WTC11 (cell line): Measurements from ENCODE around the gene MRTFB. TPM values are rescaled to one million over a fixed set of nuclear protein-coding genes. Genes with fewer than 3 reads are reported as not detected.
A peak's percentile ranks its signal among the peaks of the same experiment; 100 is the strongest.

Experiments used
- ATAC-seq: fragments of 200-7000 bp; cut with Tn5 transposase; 2 replicates; pipeline ENCODE4 v1.10.0; 2021; ENCODE audit warnings: mild to moderate bottlenecking, moderate library complexity
- CTCF ChIA-PET: fragments of 300-600 bp; sonication (Branson Sonifier 250); formaldehyde crosslinking; loops from one replicate; lab custom pipeline; 2021; ENCODE audit warnings: antibody characterized with exemption; lab: Charles Lee
- POLR2A ChIA-PET: fragments of 350-600 bp; sonication (Branson Sonifier 250); formaldehyde crosslinking; loops from one replicate; lab custom pipeline; 2021; ENCODE audit warnings: antibody characterized with exemption; lab: Charles Lee
- DNase-seq: peaks from one replicate; pipeline ENCODE4 v3.0.0; 2021; ENCODE audit warnings: low spot score
- H3K27ac Mint-ChIP-seq: 2 replicates; pipeline ENCODE4 v1.8.0; 2021; ENCODE audit warnings: mixed read lengths
- H3K27me3 Mint-ChIP-seq: 2 replicates; pipeline ENCODE4 v1.8.0; 2021; ENCODE audit warnings: low read depth, mild to moderate bottlenecking, moderate library complexity, mixed read lengths
- H3K36me3 Mint-ChIP-seq: 2 replicates; pipeline ENCODE4 v1.8.0; 2021; ENCODE audit warnings: mixed read lengths
- H3K4me1 Mint-ChIP-seq: 2 replicates; pipeline ENCODE4 v1.8.0; 2022; ENCODE audit warnings: mixed read lengths
- H3K4me3 Mint-ChIP-seq: 2 replicates; pipeline ENCODE4 v1.8.0; 2021; ENCODE audit warnings: mild to moderate bottlenecking, moderate library complexity, mixed read lengths
- H3K9me3 Mint-ChIP-seq: 2 replicates; pipeline ENCODE4 v1.8.0; 2021; ENCODE audit warnings: mixed read lengths
- GRHL2 ChIP-seq: fragments of 250-450 bp; sonication (Bioruptor Pico); IDR thresholded peaks from 2 replicates; pipeline ENCODE4 v1.8.0; 2022; ENCODE audit warnings: mild to moderate bottlenecking, moderate library complexity; ENCODE audit not compliant: insufficient replicate concordance, severe bottlenecking
- MXD4 ChIP-seq: fragments of 250-450 bp; sonication (Bioruptor Pico); IDR thresholded peaks from 2 replicates; pipeline ENCODE4 v1.8.0; 2021; ENCODE audit warnings: mild to moderate bottlenecking, moderate library complexity, borderline replicate concordance
- NFATC4 ChIP-seq: fragments of 250-450 bp; sonication (Bioruptor Pico); IDR thresholded peaks from 2 replicates; pipeline ENCODE4 v1.9.0; 2021; ENCODE audit warnings: mild to moderate bottlenecking
- NFE2L1 ChIP-seq: sonication (generic); formaldehyde crosslinking; IDR thresholded peaks from 2 replicates; pipeline ENCODE4 v1.8.1; 2023; ENCODE audit warnings: missing genetic modification reagents
- ZBTB21 ChIP-seq: sonication (generic); formaldehyde crosslinking; IDR thresholded peaks from 2 replicates; pipeline ENCODE4 v1.8.1; 2023; ENCODE audit warnings: mild to moderate bottlenecking, missing genetic modification reagents, borderline replicate concordance
- total RNA-seq: library from RNA; stranded (reverse); gene quantifications from 3 replicates; pipeline ENCODE4 v1.2.3, GENCODE V29; 2021
- TF ChIP-seq, protein P1 (sequence below): fragments of 250-450 bp; sonication (Bioruptor Pico); IDR thresholded peaks from 2 replicates; pipeline ENCODE4 v1.9.0; 2021; ENCODE audit warnings: mild to moderate bottlenecking
- TF ChIP-seq, protein P2 (sequence below): fragments of 250-450 bp; sonication (Bioruptor Pico); conservative IDR thresholded peaks from 2 replicates; pipeline ENCODE4 v1.9.0; 2021; ENCODE audit warnings: mild to moderate bottlenecking
- TF ChIP-seq, protein P3 (sequence below): fragments of 250-450 bp; sonication (Bioruptor Pico); IDR thresholded peaks from 2 replicates; pipeline ENCODE4 v1.9.0; 2021; ENCODE audit warnings: moderate library complexity, mild to moderate bottlenecking, inconsistent platforms, borderline replicate concordance
- TF ChIP-seq, protein P4 (sequence below): fragments of 200-600 bp; IDR thresholded peaks from 2 replicates; pipeline ENCODE4 v1.8.0; 2022; ENCODE audit warnings: antibody characterized with exemption
- TF ChIP-seq, protein P5 (sequence below): sonication (generic); formaldehyde crosslinking; IDR thresholded peaks from 2 replicates; pipeline ENCODE4 v1.8.0; 2022; ENCODE audit warnings: mild to moderate bottlenecking, missing genetic modification reagents
- TF ChIP-seq, protein P6 (sequence below): sonication (generic); formaldehyde crosslinking; IDR thresholded peaks from 2 replicates; pipeline ENCODE4 v1.8.0; 2023; ENCODE audit warnings: missing genetic modification reagents
- TF ChIP-seq, protein P7 (sequence below): sonication (generic); formaldehyde crosslinking; IDR thresholded peaks from 2 replicates; pipeline ENCODE4 v1.8.0; 2022; ENCODE audit warnings: missing genetic modification reagents
- TF ChIP-seq, protein P8 (sequence below): sonication (generic); formaldehyde crosslinking; IDR thresholded peaks from 2 replicates; pipeline ENCODE4 v1.8.1; 2023; ENCODE audit warnings: mild to moderate bottlenecking, missing genetic modification reagents

The MRTFB gene
- total RNA-seq, 1 experiment from 2014 or later: 30.8 TPM

DNA sequence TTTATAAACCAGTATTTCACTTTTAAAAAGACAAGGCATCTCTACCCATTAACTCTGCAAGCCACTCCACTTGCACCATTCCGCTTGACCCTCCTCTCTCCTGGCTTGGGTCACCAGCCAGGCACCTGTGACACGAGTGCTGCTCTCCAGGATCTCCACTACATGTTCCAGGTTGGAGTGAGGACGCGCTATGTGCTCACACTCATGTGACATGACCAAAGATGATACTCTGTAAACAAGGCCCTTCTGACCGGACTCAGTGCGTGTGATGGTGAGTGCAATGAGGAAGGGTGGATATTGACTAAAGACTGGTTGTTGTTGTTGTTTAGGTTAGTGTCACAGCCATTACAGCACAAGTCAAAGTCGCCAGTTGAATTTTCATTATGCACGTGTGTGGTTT is 192.7 kb downstream of the MRTFB start:
- TF ChIP-seq, protein P1, sequence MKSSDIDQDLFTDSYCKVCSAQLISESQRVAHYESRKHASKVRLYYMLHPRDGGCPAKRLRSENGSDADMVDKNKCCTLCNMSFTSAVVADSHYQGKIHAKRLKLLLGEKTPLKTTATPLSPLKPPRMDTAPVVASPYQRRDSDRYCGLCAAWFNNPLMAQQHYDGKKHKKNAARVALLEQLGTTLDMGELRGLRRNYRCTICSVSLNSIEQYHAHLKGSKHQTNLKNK (CRISPR knock-in tag): no peak
- TF ChIP-seq NFE2L1 (CRISPR knock-in tag) (no peak), NFATC4 (CRISPR knock-in tag) (no peak), GRHL2 (CRISPR knock-in tag) (no peak), ZBTB21 (CRISPR knock-in tag) (no peak), MXD4 (CRISPR knock-in tag) (no peak)
- TF ChIP-seq, protein P2, sequence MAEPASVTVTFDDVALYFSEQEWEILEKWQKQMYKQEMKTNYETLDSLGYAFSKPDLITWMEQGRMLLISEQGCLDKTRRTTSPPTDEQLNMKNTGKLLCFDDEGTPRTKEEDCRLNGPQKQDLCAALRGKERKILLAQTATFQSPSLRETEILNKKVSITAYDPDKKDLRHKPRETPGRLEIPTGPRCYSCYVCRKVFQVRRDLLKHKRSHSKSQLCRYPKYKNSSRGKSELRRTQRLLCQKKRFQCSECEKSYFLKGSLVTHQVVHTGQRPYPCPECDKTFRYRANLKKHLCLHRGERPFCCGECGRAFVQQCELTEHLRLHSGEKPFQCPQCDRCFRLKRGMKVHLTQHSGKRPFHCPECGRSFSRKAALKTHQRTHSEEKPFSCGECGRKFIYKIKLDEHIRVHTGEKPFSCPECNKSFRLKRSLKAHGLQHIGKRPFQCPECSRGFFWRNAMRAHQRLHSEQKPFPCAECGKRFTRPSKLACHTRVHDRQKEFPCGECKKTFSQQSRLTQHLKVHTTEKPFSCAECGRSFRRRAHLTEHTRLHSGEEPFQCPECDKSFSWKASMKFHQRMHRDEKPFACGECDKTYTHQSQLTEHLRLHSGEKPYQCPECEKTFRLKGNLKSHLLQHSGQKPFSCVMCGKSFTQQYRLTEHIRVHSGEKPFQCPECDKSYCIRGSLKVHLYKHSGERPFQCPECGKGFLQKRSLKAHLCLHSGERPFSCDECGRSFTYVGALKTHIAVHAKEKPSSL: no peak
- TF ChIP-seq, protein P3, sequence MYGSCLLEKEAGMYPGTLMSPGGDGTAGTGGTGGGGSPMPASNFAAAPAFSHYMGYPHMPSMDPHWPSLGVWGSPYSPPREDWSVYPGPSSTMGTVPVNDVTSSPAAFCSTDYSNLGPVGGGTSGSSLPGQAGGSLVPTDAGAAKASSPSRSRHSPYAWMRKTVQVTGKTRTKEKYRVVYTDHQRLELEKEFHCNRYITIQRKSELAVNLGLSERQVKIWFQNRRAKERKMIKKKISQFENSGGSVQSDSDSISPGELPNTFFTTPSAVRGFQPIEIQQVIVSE: no peak
- TF ChIP-seq, protein P4, sequence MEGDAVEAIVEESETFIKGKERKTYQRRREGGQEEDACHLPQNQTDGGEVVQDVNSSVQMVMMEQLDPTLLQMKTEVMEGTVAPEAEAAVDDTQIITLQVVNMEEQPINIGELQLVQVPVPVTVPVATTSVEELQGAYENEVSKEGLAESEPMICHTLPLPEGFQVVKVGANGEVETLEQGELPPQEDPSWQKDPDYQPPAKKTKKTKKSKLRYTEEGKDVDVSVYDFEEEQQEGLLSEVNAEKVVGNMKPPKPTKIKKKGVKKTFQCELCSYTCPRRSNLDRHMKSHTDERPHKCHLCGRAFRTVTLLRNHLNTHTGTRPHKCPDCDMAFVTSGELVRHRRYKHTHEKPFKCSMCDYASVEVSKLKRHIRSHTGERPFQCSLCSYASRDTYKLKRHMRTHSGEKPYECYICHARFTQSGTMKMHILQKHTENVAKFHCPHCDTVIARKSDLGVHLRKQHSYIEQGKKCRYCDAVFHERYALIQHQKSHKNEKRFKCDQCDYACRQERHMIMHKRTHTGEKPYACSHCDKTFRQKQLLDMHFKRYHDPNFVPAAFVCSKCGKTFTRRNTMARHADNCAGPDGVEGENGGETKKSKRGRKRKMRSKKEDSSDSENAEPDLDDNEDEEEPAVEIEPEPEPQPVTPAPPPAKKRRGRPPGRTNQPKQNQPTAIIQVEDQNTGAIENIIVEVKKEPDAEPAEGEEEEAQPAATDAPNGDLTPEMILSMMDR: no peak
- TF ChIP-seq, protein P5, sequence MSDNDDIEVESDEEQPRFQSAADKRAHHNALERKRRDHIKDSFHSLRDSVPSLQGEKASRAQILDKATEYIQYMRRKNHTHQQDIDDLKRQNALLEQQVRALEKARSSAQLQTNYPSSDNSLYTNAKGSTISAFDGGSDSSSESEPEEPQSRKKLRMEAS (CRISPR knock-in tag): no peak
- TF ChIP-seq, protein P6, sequence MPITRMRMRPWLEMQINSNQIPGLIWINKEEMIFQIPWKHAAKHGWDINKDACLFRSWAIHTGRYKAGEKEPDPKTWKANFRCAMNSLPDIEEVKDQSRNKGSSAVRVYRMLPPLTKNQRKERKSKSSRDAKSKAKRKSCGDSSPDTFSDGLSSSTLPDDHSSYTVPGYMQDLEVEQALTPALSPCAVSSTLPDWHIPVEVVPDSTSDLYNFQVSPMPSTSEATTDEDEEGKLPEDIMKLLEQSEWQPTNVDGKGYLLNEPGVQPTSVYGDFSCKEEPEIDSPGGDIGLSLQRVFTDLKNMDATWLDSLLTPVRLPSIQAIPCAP: no peak
- no peak for DNase-seq
- H3K27me3 Mint-ChIP-seq: no peaks in the 10 kb centered on the region
- H3K36me3 Mint-ChIP-seq: peaks cover 60% of the 10 kb centered on the region
- CTCF ChIA-PET: no interaction called here
- H3K9me3 Mint-ChIP-seq: no peaks in the 10 kb centered on the region
- peak overlapping the region; percentile 68; the same call in 1 of the 2 replicates for H3K27ac Mint-ChIP-seq
- no peak for ATAC-seq
- no peaks in the 10 kb centered on the region for H3K4me1 Mint-ChIP-seq
- no peak overlapping the region for H3K4me3 Mint-ChIP-seq
- POLR2A ChIA-PET: no interaction called here

DNA sequence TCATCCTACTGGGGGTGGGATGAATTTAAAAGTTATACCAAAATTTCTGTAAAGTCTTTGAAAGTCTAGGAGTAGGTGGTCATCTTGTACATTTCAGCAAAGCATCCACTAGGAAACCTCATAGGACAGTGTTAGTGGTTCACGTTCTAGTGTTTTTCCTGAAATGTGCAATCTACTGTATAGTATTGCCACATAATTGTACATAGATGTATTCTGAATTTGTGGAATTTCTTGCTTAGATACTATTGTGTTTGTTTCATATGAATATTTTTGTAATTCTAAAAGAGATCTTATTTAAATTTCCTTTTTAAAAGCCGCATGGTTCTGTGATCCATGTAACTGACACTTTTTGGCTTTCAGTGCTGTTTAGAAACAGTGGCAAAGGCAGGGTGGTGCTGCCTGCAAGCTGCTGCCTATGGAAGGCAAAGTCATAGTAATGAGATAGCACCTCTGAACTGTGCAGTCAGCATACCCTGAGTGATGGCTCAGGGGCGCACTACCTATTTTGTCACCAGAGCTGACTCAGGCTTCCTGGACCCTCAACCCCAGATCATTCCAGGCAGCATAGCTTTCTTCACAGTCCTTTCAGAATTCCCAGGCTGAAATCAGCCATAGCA is 193.3 kb downstream of the MRTFB start:
- Mint-ChIP-seq H3K36me3 (peaks cover 63% of the 10 kb centered on the region), H3K9me3 (peaks cover 3% of the 10 kb centered on the region), H3K27ac (no peak overlapping the region), H3K4me1 (no peaks in the 10 kb centered on the region), H3K4me3 (no peak overlapping the region), H3K27me3 (no peaks in the 10 kb centered on the region)
- ChIA-PET POLR2A (no interaction called here), CTCF (interaction anchor here (1.2 kb wide), 1 partner anchor 22 kb away, joined by 3 read pairs; no protein-coding TSS in a partner anchor)
- DNase-seq (no peak), ATAC-seq (no peak)
- TF ChIP-seq, protein P7, sequence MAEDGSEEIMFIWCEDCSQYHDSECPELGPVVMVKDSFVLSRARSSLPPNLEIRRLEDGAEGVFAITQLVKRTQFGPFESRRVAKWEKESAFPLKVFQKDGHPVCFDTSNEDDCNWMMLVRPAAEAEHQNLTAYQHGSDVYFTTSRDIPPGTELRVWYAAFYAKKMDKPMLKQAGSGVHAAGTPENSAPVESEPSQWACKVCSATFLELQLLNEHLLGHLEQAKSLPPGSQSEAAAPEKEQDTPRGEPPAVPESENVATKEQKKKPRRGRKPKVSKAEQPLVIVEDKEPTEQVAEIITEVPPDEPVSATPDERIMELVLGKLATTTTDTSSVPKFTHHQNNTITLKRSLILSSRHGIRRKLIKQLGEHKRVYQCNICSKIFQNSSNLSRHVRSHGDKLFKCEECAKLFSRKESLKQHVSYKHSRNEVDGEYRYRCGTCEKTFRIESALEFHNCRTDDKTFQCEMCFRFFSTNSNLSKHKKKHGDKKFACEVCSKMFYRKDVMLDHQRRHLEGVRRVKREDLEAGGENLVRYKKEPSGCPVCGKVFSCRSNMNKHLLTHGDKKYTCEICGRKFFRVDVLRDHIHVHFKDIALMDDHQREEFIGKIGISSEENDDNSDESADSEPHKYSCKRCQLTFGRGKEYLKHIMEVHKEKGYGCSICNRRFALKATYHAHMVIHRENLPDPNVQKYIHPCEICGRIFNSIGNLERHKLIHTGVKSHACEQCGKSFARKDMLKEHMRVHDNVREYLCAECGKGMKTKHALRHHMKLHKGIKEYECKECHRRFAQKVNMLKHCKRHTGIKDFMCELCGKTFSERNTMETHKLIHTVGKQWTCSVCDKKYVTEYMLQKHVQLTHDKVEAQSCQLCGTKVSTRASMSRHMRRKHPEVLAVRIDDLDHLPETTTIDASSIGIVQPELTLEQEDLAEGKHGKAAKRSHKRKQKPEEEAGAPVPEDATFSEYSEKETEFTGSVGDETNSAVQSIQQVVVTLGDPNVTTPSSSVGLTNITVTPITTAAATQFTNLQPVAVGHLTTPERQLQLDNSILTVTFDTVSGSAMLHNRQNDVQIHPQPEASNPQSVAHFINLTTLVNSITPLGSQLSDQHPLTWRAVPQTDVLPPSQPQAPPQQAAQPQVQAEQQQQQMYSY: no peak
- no peak for TF ChIP-seq NFE2L1 (CRISPR knock-in tag)
- TF ChIP-seq, protein P8, sequence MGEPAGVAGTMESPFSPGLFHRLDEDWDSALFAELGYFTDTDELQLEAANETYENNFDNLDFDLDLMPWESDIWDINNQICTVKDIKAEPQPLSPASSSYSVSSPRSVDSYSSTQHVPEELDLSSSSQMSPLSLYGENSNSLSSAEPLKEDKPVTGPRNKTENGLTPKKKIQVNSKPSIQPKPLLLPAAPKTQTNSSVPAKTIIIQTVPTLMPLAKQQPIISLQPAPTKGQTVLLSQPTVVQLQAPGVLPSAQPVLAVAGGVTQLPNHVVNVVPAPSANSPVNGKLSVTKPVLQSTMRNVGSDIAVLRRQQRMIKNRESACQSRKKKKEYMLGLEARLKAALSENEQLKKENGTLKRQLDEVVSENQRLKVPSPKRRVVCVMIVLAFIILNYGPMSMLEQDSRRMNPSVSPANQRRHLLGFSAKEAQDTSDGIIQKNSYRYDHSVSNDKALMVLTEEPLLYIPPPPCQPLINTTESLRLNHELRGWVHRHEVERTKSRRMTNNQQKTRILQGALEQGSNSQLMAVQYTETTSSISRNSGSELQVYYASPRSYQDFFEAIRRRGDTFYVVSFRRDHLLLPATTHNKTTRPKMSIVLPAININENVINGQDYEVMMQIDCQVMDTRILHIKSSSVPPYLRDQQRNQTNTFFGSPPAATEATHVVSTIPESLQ (CRISPR knock-in tag): no peak
- TF ChIP-seq, protein P6: no peak
